NCI-H510A treated with DMSO at 0.1 percent for 48 hours (cell line): ENCODE results near the gene IGF1.

Source experiments
- DNase-seq: peaks from one replicate; lab custom pipeline; 2025; lab: John Stamatoyannopoulos, UW

IGF1 gene

DNA sequence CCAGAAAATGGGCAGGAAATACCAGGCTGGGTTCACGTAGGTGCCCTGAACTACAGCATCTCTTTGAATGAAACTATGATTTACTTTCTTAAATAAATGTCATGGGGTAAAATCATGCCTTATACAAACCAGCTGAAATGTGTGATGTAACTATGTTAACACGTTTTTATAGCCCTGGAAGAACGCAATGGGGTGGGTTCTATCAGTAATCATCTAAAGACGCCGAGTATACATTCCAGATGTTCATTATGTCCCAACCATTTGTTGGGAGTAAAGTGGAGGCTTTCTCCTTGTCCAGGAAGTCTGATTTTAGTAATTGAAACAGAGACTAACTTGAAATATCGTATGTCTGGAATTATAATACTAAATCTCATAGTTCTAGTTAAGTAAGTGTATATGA is 16.2 kb upstream of the IGF1 start:
- DNase-seq = no peak

GRCh38 chr12:102487226-102487625 is 6.9 kb upstream of the IGF1 start:
- no peak for DNase-seq

GRCh38 chr12:102486153-102486552 is 5.8 kb upstream of the IGF1 start:
- no peak for DNase-seq

DNA sequence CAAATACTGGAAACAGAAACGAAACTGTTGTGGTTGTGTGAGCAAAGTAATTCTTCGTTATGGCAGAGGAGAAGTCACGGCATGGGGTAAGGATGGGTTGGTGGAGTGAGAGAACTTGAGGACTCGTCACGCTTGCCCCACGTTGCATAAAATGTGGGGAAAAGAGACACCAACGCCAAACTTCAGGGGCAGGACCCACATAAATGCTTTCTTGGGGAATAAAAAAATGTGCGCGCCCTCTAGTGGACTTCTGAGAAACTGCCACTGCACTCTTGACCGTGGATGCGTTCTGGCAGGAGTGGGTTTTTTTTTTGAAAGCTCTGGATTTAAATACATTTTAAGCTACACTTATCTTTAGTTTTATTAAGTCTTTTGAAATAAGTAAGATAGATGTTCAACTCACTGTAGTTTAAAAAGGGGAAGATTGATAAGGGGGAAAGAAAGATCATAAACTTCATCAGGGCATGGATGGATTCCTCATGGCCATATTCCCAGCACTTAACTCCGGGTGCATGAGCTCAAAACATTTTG is 4.1 kb upstream of the IGF1 start:
- DNase-seq = peak; percentile 75

- no peak for DNase-seq
Measured at GRCh38 chr12:102484017-102484416, 3.7 kb upstream of the IGF1 start.

GRCh38 chr12:102483466-102483865 is 3.1 kb upstream of the IGF1 start:
- no peak for DNase-seq

DNA sequence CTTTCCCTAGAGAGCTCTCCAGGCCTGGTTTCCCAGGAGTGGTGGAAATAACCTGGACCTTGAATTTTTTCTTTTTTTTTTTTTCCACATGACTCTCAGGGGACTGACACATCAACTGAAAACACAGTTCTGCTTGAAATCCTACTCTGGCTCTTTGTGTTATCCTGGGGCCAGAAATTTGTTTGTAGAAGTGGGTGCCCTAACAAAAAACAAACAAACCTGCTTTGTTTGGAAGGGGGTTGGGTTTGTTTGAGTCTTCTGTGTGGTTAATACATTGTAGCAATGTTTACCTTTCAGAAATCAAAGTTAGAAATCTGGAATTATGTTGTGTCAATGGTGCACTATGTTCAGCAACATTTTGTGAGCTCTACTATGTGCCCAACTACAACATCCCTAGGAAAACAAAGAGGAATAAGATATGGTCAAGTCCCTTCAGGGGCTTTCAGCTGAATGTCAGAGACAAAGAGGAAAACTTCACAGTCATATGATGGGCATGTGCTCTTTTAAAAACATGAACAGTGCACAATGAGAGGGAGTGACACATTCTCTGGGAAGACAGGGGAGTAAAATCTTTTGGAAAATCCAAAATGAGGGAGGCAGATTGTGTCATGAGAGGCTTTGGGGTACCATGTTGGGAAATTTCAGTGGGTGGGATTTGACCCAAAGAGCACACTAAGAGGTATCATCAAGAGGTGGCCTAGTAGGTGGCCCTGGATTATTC is 1.5 kb upstream of the IGF1 start:
- no peak for DNase-seq

DNA sequence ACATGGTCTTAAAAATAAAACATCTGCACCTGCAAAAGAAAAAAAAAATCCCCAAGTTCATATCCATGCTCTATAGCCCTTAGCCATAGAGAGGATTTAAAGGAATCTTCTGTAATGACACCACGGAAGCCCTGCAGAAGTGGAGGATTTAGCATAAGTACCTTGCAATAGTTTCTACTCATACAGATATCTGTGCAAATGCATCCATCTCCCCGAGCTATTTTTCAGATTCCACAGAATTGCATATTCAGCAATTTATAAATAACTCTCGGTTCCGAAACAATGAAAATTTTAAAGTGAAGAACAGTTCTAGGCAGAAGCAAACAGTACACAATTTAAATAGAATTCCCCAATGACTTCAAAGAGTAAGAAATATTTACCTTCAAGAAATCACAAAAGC is 424 bp downstream of the IGF1 start:
- DNase-seq = no peak

DNA sequence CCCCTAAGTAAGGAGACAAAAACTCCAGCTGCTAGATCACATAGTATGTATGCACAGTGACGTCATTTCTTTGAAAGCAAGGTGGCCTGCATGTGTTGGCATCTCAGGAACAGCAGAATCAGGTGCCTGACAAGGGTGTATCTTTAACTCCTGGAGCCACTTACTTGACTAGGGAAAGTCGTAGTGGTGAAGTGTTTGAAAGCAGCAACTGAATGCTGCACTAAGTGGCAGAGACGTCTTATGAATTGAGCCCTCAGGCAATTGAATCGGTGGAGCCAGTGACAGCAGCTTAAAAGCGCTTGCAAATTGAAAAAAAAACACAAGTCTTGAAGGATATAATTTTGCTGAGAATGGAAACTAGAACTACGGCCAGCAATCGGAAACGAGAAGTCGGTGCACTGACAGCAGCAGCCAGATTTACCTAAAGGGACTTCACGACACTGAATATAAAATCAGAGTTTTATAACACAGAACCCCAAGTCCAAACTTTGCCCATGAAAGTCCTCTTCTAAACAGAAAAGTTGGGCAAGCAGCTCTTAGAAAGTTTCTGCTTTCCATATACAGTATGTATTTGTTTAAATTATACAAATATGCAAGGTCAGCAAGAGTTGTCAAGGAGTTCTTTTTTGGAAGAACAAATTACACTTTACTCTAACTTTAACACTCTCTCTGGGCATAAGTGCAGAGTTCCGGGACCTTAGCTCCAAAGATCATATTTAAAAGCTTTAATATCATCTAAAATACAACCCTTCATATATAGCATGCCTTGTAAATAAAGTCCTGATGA is 1.1 kb downstream of the IGF1 start:
- DNase-seq = no peak

DNA sequence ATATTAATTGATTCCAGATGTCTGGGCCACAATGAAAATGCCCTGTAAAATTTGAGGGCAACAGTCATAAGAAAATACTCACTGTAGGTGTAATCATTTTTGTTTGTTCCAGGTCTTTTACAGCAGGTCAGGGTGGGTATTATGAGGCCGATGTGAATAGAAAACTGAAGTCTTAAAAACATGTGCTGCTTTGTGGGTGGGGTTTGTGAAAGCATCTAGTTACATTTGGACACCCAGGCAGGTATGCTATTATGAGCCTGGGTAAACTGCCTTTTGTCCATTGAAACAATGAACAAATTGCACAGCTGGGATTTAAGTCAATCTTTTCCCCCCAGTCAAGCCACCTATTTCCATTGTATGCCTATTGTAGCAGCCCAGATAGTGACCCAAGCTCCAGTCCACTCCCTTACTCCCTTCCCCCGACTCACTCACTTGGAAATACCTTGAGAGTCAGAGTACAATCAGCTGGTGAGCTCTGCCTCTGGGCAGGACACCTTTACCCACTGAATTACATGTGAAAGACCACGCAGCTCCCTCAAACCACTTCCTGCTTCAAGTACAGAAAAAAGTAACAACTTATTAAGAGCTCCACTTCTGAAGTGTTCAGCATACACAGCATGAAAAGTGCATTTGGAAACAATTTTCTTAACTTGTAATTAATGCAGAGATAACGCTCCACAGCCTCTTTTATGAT is 1.8 kb downstream of the IGF1 start:
- DNase-seq = no peak

DNA sequence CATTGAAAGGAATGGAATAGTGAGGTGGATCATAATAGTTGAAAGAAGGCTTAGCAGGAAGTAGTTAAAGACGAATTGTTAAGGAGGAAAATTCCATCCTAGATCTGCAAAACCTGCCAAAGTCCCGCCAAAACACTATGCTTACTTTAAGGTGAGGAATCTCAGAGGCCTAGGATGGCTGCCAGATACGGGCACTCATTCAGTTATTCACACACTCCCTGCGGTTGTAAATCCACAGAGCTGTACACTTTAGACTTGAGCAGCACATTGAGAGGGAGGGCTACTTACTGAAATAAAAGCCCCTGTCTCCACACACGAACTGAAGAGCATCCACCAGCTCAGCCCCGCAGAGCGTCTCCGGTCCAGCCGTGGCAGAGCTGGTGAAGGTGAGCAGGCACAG is 5.0 kb downstream of the IGF1 start:
- no peak for DNase-seq

GRCh38 chr12:102474438-102475064 is 5.8 kb downstream of the IGF1 start:
- peak; percentile 63 for DNase-seq

DNA sequence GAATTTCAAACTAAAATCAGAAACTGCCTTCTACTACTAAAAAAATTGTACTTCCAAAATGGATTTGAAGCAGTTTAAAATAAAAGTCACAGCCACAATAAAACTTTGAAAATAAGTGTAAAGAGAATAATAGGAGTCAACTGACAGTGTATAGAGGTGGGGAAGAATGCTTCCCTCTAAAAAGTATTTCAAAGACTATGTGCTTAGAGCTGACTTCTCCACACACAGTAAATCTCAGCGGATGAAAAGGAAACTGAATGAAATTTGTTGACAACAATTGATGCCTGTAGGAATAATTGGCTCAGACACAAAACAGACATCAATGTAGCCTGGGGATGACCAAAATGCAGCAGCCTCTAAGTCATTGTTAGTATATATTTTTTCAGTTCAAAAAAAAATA is 7.9 kb downstream of the IGF1 start:
- no peak for DNase-seq

DNA sequence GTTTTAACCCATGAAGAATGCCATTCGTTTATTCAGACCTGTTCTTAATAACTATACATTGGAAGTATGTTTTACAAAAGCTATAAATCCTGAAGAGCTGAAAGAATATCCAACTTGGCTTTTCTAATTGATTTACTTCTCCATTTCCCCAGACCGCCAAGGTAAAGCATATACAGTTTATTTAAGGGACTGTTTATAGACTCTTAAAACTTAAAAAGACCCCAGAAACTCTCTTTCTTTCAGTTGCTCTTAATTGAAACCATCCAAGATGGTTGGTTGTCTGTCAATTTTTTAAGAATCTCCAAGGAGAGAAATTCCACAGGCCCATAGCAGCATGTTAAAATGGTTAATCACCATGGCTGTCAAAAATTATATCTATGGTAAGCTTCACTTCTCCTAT is 8.8 kb downstream of the IGF1 start:
- DNase-seq = no peak

DNA sequence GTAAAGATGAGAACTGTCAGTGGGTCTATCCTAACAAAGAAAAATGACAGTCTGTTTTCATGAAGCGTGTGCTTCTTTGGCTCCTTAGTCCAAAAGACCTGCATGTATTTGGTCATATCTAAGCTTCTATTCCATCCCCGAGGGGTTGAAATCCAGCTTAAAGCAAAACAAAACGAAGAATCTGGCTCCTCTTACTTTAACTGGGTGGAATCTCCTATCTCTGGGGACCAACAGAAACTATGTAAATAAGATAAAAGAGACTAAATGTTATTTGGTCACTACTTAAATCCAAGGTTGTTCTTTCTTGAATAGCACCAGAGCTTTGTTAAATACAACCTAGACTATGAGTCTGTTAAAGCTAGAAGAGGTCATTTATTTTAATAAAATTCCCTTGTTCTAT is 9.4 kb downstream of the IGF1 start:
- DNase-seq = no peak

GRCh38 chr12:102468261-102468915 is 12.0 kb downstream of the IGF1 start:
- peak; percentile 92 for DNase-seq

GRCh38 chr12:102465762-102466560 is 14.4 kb downstream of the IGF1 start:
- DNase-seq = no peak

DNA sequence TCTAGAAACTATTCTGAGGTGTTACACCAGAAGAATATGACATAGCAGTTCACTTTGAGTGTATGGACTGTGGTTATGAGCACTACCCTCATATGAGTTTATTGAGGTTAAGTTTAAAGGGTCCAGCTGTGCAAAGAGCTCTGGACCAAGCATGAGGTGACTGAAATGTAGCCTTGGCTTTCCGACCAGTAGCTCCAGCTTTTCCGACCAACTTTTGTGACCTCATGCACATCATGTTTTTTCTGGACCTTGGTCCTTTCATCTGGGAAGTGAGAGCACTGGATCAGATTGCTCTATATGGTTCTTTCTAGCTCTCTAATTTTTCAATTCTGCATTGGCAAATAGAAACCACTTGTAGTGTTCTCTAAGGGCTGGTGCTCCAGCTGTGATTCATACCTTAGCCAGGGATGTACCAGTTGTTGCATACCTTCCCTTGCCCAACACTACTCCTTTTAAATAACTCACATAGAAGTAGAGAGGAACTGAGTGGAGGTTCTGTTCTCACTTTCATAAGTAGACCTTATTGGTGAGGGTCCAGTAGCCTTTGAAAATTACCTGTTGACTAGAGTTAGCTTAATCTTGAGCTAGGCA is 16.6 kb downstream of the IGF1 start:
- no peak for DNase-seq

- no peak for DNase-seq
Measured at GRCh38 chr12:102462795-102463465, 17.4 kb downstream of the IGF1 start.

- no peak for DNase-seq
Measured at GRCh38 chr12:102462386-102462785, 18.0 kb downstream of the IGF1 start.
